Measurements from ENCODE around the gene FAM53B. TPM values are rescaled to one million over a fixed set of nuclear protein-coding genes. Genes with fewer than 3 reads are reported as not detected.

The FAM53B gene
- total RNA-seq, 1 donor from 2014 or later, result 39.8 TPM

DNA sequence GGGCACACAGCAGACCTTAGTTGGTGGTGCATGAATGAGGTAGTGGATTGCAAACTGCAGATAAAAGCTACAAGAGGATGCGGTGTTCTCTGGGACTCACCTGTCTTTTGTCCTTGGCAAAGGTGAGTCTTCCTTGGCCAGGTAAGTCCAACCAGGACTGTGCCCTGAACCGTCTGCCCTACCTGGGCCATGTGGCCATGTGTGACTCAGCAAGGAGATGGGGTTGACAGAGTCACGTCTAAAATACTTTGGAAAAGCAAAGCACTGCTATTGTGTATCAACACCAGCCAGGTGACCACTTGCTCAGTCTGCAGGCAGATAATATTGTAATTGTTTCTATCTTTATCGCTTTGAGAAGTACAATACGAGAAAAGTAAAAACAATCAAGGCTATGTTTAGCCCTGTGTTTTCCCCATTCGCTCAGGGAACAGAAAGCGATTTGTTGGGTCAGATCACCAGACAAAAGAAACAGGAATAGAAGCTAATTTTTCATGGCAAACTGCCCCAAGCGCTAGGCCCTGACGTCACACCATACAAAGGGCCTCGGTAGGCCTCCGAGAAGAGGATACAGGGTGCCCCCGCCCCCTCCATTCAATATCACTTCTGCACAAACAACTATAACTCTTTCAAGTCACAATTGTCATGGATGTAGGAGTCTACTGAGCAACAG lies 57.3 kb downstream of the FAM53B start:
- TF ChIP-seq, protein P1, sequence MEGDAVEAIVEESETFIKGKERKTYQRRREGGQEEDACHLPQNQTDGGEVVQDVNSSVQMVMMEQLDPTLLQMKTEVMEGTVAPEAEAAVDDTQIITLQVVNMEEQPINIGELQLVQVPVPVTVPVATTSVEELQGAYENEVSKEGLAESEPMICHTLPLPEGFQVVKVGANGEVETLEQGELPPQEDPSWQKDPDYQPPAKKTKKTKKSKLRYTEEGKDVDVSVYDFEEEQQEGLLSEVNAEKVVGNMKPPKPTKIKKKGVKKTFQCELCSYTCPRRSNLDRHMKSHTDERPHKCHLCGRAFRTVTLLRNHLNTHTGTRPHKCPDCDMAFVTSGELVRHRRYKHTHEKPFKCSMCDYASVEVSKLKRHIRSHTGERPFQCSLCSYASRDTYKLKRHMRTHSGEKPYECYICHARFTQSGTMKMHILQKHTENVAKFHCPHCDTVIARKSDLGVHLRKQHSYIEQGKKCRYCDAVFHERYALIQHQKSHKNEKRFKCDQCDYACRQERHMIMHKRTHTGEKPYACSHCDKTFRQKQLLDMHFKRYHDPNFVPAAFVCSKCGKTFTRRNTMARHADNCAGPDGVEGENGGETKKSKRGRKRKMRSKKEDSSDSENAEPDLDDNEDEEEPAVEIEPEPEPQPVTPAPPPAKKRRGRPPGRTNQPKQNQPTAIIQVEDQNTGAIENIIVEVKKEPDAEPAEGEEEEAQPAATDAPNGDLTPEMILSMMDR (IDR thresholded peaks at IDR 0.05; ENCODE audit: unreplicated experiment), result no peak
- peak overlapping the region; percentile 15 for H3K27ac Mint-ChIP-seq
- peaks cover 2% of the 10 kb centered on the region for H3K36me3 Mint-ChIP-seq (ENCODE audit: insufficient read depth)
- DNase-seq (ENCODE audit: low spot score, unreplicated experiment), result no peak
- H3K4me3 Mint-ChIP-seq (ENCODE audit: low read depth), result no peak overlapping the region
- H3K9me3 Mint-ChIP-seq (ENCODE audit: low read depth), result no peaks in the 10 kb centered on the region
- H3K4me1 Mint-ChIP-seq (ENCODE audit: low read depth), result no peaks in the 10 kb centered on the region
- H3K27me3 Mint-ChIP-seq, result no peaks in the 10 kb centered on the region

DNA sequence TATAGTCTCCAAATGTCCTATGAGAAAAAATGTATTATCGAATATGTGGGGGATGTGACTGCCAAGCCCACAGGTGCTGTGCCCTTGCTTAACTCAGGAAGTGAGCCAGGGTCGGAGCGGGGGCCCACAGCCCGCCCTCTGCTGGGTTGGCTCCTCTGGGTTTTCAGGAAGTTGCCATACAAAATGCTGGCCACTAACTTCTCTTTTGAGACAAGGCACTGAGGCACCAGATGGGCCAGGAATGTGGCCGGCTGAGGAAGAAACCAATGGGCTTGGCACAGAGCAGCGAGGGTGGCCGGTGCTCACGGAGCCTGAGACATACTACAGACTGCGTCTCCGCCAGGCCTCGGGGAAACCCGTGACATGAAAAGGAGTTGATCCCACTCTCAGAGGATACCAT lies 58.9 kb downstream of the FAM53B start:
- peaks cover 12% of the 10 kb centered on the region for H3K36me3 Mint-ChIP-seq (ENCODE audit: insufficient read depth)
- DNase-seq (ENCODE audit: low spot score, unreplicated experiment), result no peak
- no peaks in the 10 kb centered on the region for H3K4me1 Mint-ChIP-seq (ENCODE audit: low read depth)
- no peak overlapping the region for H3K4me3 Mint-ChIP-seq (ENCODE audit: low read depth)
- no peaks in the 10 kb centered on the region for H3K27me3 Mint-ChIP-seq
- H3K27ac Mint-ChIP-seq, result no peak overlapping the region
- H3K9me3 Mint-ChIP-seq (ENCODE audit: low read depth), result no peaks in the 10 kb centered on the region
- TF ChIP-seq, protein P1 (IDR thresholded peaks at IDR 0.05; ENCODE audit: unreplicated experiment), result no peak

DNA sequence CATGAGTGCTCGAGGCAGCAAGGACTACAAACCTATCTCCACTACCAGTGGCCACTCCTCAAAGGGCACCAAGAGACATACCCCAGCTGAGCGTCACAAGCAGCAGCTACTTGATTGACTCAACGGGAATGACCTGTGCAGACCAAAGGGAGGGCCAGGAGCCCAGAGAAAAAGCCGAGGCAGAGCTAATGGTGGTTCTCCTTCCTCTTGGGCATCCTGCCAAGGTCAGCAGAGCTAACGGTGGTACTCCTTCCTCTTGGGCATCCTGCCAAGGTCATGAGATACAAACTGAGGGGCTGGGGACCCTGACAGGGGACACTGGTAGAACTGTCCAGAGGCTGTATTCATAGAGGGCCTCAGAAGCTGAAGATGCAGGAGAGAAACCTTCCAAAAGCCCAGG lies 60.4 kb downstream of the FAM53B start:
- Mint-ChIP-seq H3K36me3 (ENCODE audit: insufficient read depth) (peaks cover 11% of the 10 kb centered on the region), H3K4me1 (ENCODE audit: low read depth) (no peaks in the 10 kb centered on the region), H3K27me3 (no peaks in the 10 kb centered on the region), H3K9me3 (ENCODE audit: low read depth) (no peaks in the 10 kb centered on the region), H3K4me3 (ENCODE audit: low read depth) (no peak overlapping the region), H3K27ac (no peak overlapping the region)
- DNase-seq (ENCODE audit: low spot score, unreplicated experiment), result no peak
- TF ChIP-seq, protein P1 (IDR thresholded peaks at IDR 0.05; ENCODE audit: unreplicated experiment), result no peak

DNA sequence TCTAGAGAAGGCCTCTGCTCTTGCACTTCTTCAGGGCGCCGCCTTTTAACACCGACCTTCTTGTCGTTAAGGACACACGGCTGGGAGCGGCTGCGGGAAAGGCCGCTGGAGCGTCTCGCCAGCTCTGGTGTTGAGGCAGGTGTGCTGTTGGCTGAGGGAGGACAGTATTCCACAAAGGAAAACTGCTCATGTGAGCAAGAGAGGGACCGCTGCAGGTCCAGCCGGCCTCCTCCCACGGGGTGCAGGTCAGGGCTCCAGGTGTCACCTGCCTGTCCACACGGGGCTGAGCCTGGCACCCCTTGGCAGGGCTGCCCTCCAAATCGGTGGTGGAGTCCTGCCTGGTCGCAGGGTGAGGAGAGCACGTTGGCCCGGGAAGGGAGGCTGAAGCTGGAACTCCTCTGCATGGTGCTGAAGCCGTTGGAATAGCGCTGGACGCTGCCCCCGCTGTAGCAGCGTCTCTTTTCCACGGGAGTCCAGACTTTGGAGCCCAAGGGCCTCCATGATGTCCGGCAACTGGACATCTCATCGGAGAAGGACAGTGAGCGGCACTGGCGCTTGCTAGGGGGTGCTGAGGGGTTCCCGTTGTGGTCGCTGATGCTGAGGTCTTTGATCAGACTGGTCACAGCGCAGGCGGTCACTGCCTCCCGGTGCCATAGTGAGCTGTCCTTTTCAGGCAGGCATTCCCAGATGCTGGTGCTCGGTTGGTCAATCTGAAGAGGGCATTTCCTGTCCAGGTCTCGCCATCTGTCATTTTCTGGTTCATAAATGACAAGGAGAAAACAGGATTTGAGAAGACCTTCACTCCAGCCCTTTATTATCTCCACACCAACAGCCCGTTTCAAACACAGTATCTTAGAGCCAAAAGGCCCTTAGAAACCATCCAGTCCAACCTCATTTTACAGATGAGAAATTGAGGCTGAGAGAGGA lies 62.3 kb downstream of the FAM53B start:
- Mint-ChIP-seq H3K4me3 (ENCODE audit: low read depth) (no peak overlapping the region), H3K9me3 (ENCODE audit: low read depth) (no peaks in the 10 kb centered on the region), H3K27ac (no peak overlapping the region), H3K4me1 (ENCODE audit: low read depth) (peaks cover 8% of the 10 kb centered on the region), H3K36me3 (ENCODE audit: insufficient read depth) (peaks cover 11% of the 10 kb centered on the region), H3K27me3 (no peaks in the 10 kb centered on the region)
- DNase-seq (ENCODE audit: low spot score, unreplicated experiment), result no peak
- TF ChIP-seq, protein P1 (IDR thresholded peaks at IDR 0.05; ENCODE audit: unreplicated experiment), result no peak

DNA sequence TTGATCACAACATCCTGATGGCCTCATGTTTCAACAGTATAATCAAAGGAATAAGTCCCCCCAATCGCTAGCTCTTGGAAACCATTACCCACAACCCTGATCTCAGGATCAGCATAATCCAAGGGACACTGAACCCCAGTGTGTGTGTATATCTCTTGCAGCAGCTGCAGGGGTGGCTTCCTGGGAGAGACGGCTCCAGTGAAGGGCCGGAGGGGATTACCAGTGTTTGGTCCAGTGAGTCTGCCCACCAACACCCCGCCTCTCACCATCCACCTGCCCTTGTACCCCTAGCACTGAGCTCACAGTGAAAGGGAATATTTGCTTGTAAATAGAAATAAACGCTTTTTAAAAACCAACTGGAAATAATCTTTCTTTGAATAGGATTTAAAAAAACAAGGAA lies 63.1 kb downstream of the FAM53B start:
- TF ChIP-seq, protein P1 (IDR thresholded peaks at IDR 0.05; ENCODE audit: unreplicated experiment), result no peak
- DNase-seq (ENCODE audit: low spot score, unreplicated experiment), result no peak
- peaks cover 11% of the 10 kb centered on the region for H3K36me3 Mint-ChIP-seq (ENCODE audit: insufficient read depth)

More for the DNA sequence above, 63.1 kb downstream of the FAM53B start:
- Mint-ChIP-seq H3K27me3 (no peaks in the 10 kb centered on the region), H3K27ac (no peak overlapping the region), H3K4me1 (ENCODE audit: low read depth) (peaks cover 11% of the 10 kb centered on the region), H3K9me3 (ENCODE audit: low read depth) (no peaks in the 10 kb centered on the region), H3K4me3 (ENCODE audit: low read depth) (no peak overlapping the region)

Data from progenitor cell of endocrine pancreas (in vitro differentiated cells).